OCI-LY1 (cell line): ENCODE results near the gene MAPK8IP1.

Experiments
- H2AFZ ChIP-seq: fragments of 200-600 bp; sonication (generic), shearing (Covaris generic); 2 replicates; pipeline ENCODE4 v1.6.0; 2014; ENCODE audit warnings: antibody characterized with exemption, mild to moderate bottlenecking, low read length
- H3F3A ChIP-seq: fragments of 200-600 bp; sonication (generic), shearing (Covaris generic); 2 replicates; pipeline ENCODE4 v1.6.0; 2014; ENCODE audit warnings: mild to moderate bottlenecking, antibody characterized with exemption, low read length, moderate library complexity; ENCODE audit not compliant: insufficient read depth
- H3K27ac ChIP-seq: fragments of 200-600 bp; sonication (generic); 2 replicates; pipeline ENCODE4 v1.5.1; 2014; ENCODE audit warnings: low read length, mixed run types, mild to moderate bottlenecking, low read depth; ENCODE audit not compliant: poor library complexity, severe bottlenecking
- H3K27me3 ChIP-seq: fragments of 200-600 bp; sonication (generic); 2 replicates; pipeline ENCODE4 v1.6.0; 2014; ENCODE audit warnings: antibody characterized with exemption, mild to moderate bottlenecking, low read length, moderate library complexity; ENCODE audit not compliant: insufficient read depth
- H3K36me3 ChIP-seq: fragments of 200-600 bp; sonication (generic); 2 replicates; pipeline ENCODE4 v1.6.1; 2014; ENCODE audit warnings: mild to moderate bottlenecking, antibody characterized with exemption, low read length, moderate library complexity, mixed read lengths; ENCODE audit not compliant: insufficient read depth
- H3K4me1 ChIP-seq: fragments of 200-600 bp; sonication (generic); 2 replicates; pipeline ENCODE4 v1.5.1; 2014; ENCODE audit warnings: mild to moderate bottlenecking, low read length, moderate library complexity; ENCODE audit not compliant: insufficient read depth, severe bottlenecking
- H3K4me2 ChIP-seq: fragments of 200-600 bp; sonication (generic), shearing (Covaris generic); 2 replicates; pipeline ENCODE4 v1.6.1; 2014; ENCODE audit warnings: low read length
- H3K4me3 ChIP-seq: fragments of 200-600 bp; sonication (generic); 2 replicates; pipeline ENCODE4 v1.5.1; 2014; ENCODE audit warnings: low read length, low read depth, mild to moderate bottlenecking, mixed read lengths; ENCODE audit not compliant: poor library complexity, severe bottlenecking
- H3K79me2 ChIP-seq: fragments of 200-600 bp; shearing (Covaris generic); 2 replicates; pipeline ENCODE4 v1.6.1; 2016; ENCODE audit warnings: mixed run types, low read length, mixed read lengths; ENCODE audit not compliant: insufficient read depth
- H3K9ac ChIP-seq: fragments of 200-600 bp; sonication (generic), shearing (Covaris generic); 2 replicates; pipeline ENCODE4 v1.6.1; 2014; ENCODE audit warnings: mild to moderate bottlenecking, low read length, mixed read lengths
- H3K9me2 ChIP-seq: fragments of 200-600 bp; sonication (generic), shearing (Covaris generic); 2 replicates; pipeline ENCODE4 v1.6.1; 2014; ENCODE audit warnings: low read depth, mild to moderate bottlenecking, low read length, mixed read lengths
- H3K9me3 ChIP-seq: fragments of 200-600 bp; shearing (Covaris generic); 2 replicates; pipeline ENCODE4 v1.6.1; 2014; ENCODE audit warnings: low read length, mixed read lengths
- H4K20me1 ChIP-seq: fragments of 200-600 bp; sonication (generic), shearing (Covaris generic); 2 replicates; pipeline ENCODE4 v1.6.0; 2016; ENCODE audit warnings: mild to moderate bottlenecking, low read length; ENCODE audit not compliant: insufficient read depth
- EZH2 ChIP-seq: fragments of 200-600 bp; sonication (generic), shearing (Covaris generic); IDR thresholded peaks from 2 replicates; pipeline ENCODE4 v1.8.0; 2017; ENCODE audit warnings: borderline replicate concordance, mixed run types, mild to moderate bottlenecking, antibody characterized with exemption, low read length, moderate library complexity, mixed read lengths
- TF ChIP-seq, protein P1 (sequence below): fragments of 200-600 bp; sonication (generic), shearing (Covaris generic); IDR thresholded peaks from 2 replicates; pipeline ENCODE4 v1.5.1; 2017; ENCODE audit warnings: mild to moderate bottlenecking, antibody characterized with exemption, low read length, moderate library complexity, mixed read lengths

The MAPK8IP1 gene

DNA sequence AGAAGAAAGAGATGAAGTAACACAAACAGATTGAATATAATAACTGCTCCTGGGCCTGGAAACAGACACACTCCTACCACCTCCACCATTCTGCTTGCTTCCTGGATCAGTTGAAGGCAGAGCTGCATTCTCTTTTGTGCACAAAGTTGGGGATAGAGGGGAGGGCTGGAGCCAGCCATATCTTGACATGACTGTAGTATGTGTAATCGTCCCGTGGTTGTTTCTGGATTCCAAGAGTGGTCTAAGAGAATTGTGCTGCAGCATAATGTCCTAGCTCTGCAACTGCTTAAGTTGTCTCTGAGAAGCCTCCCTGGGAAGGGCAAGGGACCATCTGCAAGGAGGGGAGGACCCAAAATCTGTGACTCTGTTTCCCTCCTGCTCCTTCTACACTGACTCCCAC, 35.0 kb upstream of the MAPK8IP1 start:
- H3K9ac ChIP-seq = no peak overlapping the region
- H3K27me3 ChIP-seq = no peaks in the 10 kb centered on the region
- no peak overlapping the region for H3K27ac ChIP-seq
- H3K4me3 ChIP-seq = no peak overlapping the region
- peaks cover 39% of the 10 kb centered on the region for H3K4me1 ChIP-seq
- peaks cover 45% of the 10 kb centered on the region for H3K79me2 ChIP-seq
- 0 out of 2 replicates have a peak, but pooled peaks cover 2% of the 10 kb centered on the region for H4K20me1 ChIP-seq
- H3K9me2 ChIP-seq = no peaks in the 10 kb centered on the region
- no peak overlapping the region for H2AFZ ChIP-seq
- no peaks in the 10 kb centered on the region for H3K9me3 ChIP-seq
- H3F3A ChIP-seq = no peaks in the 10 kb centered on the region
- no peak for TF ChIP-seq EZH2
- TF ChIP-seq, protein P1, sequence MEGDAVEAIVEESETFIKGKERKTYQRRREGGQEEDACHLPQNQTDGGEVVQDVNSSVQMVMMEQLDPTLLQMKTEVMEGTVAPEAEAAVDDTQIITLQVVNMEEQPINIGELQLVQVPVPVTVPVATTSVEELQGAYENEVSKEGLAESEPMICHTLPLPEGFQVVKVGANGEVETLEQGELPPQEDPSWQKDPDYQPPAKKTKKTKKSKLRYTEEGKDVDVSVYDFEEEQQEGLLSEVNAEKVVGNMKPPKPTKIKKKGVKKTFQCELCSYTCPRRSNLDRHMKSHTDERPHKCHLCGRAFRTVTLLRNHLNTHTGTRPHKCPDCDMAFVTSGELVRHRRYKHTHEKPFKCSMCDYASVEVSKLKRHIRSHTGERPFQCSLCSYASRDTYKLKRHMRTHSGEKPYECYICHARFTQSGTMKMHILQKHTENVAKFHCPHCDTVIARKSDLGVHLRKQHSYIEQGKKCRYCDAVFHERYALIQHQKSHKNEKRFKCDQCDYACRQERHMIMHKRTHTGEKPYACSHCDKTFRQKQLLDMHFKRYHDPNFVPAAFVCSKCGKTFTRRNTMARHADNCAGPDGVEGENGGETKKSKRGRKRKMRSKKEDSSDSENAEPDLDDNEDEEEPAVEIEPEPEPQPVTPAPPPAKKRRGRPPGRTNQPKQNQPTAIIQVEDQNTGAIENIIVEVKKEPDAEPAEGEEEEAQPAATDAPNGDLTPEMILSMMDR = no peak
- peaks cover 9% of the 10 kb centered on the region; the same call in 1 of the 2 replicates for H3K36me3 ChIP-seq
- H3K4me2 ChIP-seq = no peak overlapping the region

DNA sequence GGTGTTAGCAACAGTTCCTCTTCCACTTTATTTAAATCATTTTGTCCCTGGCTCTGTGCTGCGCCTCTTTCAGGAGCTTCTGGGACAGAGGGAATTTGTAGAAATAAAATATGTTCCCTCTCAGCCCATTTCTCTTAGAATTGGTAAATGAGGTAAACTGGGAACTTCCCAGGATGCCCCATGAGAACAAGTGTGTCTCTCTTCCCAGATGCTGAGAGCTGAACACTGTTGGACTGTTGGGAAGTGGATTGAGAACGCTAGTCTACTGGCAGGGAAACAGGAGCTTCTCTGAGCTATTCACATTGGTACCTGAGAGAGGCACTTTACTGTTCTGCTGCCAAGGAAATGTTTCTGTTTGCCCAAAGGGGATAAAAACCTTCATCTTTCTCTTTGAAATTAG, 34.2 kb upstream of the MAPK8IP1 start:
- Histone ChIP-seq H3K9me2 (no peaks in the 10 kb centered on the region), H4K20me1 (0 out of 2 replicates have a peak, but pooled peaks cover 2% of the 10 kb centered on the region), H3K27me3 (no peaks in the 10 kb centered on the region), H3K27ac (no peak overlapping the region), H3F3A (no peaks in the 10 kb centered on the region), H2AFZ (no peak overlapping the region), H3K4me1 (peaks cover 38% of the 10 kb centered on the region), H3K4me2 (no peak overlapping the region), H3K79me2 (peaks cover 45% of the 10 kb centered on the region), H3K9me3 (no peaks in the 10 kb centered on the region), H3K9ac (no peak overlapping the region), H3K36me3 (peaks cover 17% of the 10 kb centered on the region; the same call in 1 of the 2 replicates), H3K4me3 (no peak overlapping the region)
- TF ChIP-seq EZH2 = no peak
- TF ChIP-seq, protein P1 = no peak

DNA sequence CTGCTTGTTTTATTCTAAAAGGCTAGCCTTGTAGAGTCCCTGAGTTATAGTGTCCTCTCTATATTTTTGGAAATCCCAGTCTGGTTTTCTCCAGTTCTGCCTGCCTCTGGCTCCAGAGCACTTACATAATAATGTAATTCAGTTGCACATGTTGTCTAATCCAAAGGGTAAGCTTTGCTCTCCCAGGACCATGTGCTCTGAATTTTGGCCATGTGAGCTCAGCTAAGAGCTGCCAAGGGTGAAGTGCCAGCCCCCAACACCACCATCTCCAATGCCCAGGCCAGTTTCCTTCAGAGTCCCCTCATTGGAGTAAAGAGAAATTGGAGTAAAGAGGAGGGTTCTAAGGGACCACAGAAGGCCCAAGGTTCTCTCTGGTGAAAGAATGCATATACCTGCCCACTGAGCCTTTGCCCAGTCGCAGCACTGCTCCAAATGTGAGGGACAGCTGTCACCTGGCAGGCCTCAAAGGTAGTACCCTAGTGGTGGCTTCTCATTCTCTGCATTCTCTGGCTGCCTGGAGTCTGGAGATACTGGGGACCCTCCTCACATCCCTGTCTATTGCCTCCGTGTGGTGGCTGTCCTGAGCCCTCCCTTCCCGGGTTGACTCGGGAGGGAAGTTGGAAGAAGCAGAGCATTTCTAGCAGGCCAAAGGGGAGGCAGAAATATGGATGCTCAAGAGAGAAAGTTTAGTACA, 33.3 kb upstream of the MAPK8IP1 start:
- H3F3A ChIP-seq = no peaks in the 10 kb centered on the region
- no peaks in the 10 kb centered on the region for H3K9me2 ChIP-seq
- H3K27me3 ChIP-seq = no peaks in the 10 kb centered on the region
- no peak overlapping the region for H2AFZ ChIP-seq
- H3K9ac ChIP-seq = no peak overlapping the region; the same call in 1 of the 2 replicates
- H3K4me2 ChIP-seq = peak overlapping the region; percentile 37; the same call in 1 of the 2 replicates
- 0 out of 2 replicates have a peak, but pooled peaks cover 2% of the 10 kb centered on the region for H4K20me1 ChIP-seq
- peaks cover 22% of the 10 kb centered on the region for H3K36me3 ChIP-seq
- no peak overlapping the region for H3K4me3 ChIP-seq
- H3K79me2 ChIP-seq = peaks cover 45% of the 10 kb centered on the region
- peaks cover 31% of the 10 kb centered on the region for H3K4me1 ChIP-seq
- no peaks in the 10 kb centered on the region for H3K9me3 ChIP-seq
- TF ChIP-seq, protein P1 = no peak
- TF ChIP-seq EZH2 = no peak
- no peak overlapping the region for H3K27ac ChIP-seq
